Sigmoid colon (tissue), 4 donors: Measurements from ENCODE around the gene PLK3.

Experiments used
- POLR2A ChIP-seq, 2 donors: fragments of 450-650 bp; IDR thresholded peaks; one replicate each; pipeline ENCODE4 v1.6.1; 2016; ENCODE audit warnings: antibody characterized with exemption in 2 of 2, mild to moderate bottlenecking in 2 of 2, moderate library complexity in 2 of 2
- POLR2AphosphoS5 ChIP-seq, 4 donors: sonication (generic); formaldehyde crosslinking; IDR thresholded peaks; one replicate each; pipeline ENCODE4 v1.6.1; 2017; ENCODE audit warnings: antibody characterized with exemption in 4 of 4
- TF ChIP-seq, protein P1 (sequence below), 4 experiments: fragments of 450-650 bp in 3 of 4; fragments of 200-600 bp in 1 of 4; IDR thresholded peaks; one replicate each; pipeline ENCODE4 v1.5.1; 2016 to 2019; ENCODE audit warnings: antibody characterized with exemption in 4 of 4, mild to moderate bottlenecking in 3 of 4, moderate library complexity in 2 of 4

GRCh38 chr1:44792736-44793502 is 7.3 kb upstream of the PLK3 start:
- TF ChIP-seq POLR2A (IDR thresholded peaks at IDR 0.05) (no peak), POLR2AphosphoS5 (IDR thresholded peaks at IDR 0.05) (no peak)
- TF ChIP-seq, protein P1, sequence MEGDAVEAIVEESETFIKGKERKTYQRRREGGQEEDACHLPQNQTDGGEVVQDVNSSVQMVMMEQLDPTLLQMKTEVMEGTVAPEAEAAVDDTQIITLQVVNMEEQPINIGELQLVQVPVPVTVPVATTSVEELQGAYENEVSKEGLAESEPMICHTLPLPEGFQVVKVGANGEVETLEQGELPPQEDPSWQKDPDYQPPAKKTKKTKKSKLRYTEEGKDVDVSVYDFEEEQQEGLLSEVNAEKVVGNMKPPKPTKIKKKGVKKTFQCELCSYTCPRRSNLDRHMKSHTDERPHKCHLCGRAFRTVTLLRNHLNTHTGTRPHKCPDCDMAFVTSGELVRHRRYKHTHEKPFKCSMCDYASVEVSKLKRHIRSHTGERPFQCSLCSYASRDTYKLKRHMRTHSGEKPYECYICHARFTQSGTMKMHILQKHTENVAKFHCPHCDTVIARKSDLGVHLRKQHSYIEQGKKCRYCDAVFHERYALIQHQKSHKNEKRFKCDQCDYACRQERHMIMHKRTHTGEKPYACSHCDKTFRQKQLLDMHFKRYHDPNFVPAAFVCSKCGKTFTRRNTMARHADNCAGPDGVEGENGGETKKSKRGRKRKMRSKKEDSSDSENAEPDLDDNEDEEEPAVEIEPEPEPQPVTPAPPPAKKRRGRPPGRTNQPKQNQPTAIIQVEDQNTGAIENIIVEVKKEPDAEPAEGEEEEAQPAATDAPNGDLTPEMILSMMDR (IDR thresholded peaks at IDR 0.05), result no peak
